GM19452 (cell line): Measurements from ENCODE around the gene PHF3.

Source experiments
- ATAC-seq: cut with Tn5 transposase; IDR thresholded peaks from one replicate; pipeline ENCODE4 v1.9.1; 2021; ENCODE audit not compliant: unreplicated experiment

PHF3 gene

GRCh38 chr6:63760199-63760598, 124.6 kb downstream of the PHF3 start:
- no peak for ATAC-seq

- ATAC-seq = no peak
Measured at GRCh38 chr6:63764318-63764916, 128.8 kb downstream of the PHF3 start.
